Stimulated activated CD8-positive, alpha-beta memory T cell treated with anti-CD3 and anti-CD28 coated beads, Interleukin-15, amount 100 ng/mL, for 48 hours (primary cell): ENCODE data around the gene SGO2.
A peak's percentile ranks its signal among the peaks of the same experiment; 100 is the strongest.

Source experiments
- DNase-seq, 2 donors: peaks; one replicate each; pipeline ENCODE4 v3.0.0-alpha.2; 2020; ENCODE audit warnings: low read depth in 2 of 2

Gene SGO2, protein sequence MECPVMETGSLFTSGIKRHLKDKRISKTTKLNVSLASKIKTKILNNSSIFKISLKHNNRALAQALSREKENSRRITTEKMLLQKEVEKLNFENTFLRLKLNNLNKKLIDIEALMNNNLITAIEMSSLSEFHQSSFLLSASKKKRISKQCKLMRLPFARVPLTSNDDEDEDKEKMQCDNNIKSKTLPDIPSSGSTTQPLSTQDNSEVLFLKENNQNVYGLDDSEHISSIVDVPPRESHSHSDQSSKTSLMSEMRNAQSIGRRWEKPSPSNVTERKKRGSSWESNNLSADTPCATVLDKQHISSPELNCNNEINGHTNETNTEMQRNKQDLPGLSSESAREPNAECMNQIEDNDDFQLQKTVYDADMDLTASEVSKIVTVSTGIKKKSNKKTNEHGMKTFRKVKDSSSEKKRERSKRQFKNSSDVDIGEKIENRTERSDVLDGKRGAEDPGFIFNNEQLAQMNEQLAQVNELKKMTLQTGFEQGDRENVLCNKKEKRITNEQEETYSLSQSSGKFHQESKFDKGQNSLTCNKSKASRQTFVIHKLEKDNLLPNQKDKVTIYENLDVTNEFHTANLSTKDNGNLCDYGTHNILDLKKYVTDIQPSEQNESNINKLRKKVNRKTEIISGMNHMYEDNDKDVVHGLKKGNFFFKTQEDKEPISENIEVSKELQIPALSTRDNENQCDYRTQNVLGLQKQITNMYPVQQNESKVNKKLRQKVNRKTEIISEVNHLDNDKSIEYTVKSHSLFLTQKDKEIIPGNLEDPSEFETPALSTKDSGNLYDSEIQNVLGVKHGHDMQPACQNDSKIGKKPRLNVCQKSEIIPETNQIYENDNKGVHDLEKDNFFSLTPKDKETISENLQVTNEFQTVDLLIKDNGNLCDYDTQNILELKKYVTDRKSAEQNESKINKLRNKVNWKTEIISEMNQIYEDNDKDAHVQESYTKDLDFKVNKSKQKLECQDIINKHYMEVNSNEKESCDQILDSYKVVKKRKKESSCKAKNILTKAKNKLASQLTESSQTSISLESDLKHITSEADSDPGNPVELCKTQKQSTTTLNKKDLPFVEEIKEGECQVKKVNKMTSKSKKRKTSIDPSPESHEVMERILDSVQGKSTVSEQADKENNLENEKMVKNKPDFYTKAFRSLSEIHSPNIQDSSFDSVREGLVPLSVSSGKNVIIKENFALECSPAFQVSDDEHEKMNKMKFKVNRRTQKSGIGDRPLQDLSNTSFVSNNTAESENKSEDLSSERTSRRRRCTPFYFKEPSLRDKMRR

DNA sequence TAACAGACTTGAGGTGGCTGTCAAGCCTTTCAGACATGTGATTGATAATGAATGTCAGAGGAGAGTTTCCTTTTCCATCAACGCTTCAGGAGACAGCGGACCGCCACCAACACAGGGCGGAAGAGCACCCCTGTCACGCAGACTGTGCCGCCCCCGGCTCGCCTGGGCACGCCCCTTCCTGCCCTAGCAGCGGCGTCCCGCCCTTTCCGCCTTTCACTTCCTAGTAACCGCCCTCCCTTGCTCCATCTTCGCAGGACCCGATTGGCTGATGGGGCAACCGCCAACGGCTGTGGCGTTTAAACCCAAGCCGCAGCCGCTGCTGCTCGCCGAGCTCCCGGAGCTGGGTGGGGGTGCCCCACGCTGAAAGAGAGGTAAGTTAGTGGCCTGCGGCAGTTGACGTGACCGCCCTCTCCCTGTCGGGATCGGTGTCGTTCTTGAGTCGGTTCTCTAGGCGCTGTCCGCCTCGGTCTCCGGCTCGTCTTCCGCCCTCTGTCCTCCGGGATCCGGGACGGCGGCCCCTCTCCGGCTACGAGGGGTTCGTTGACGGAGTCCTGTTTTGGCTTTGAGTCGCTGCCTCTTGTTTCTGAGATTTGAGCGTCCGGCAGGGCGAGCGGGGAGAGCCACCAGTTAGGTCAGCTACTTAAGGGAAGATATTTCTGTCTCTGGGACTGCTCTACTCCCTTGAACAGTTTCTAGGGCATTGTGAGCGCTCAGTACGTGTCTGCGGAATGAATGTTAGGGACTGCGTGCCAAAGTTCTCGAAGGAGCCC, at the start of gene SGO2:
TSS of gene SGO2 (plus strand) at position 326 of the 770 bp plus-strand sequence. CDS start 6,769 bp downstream, outside the sequence.
- peak; percentile 96 for DNase-seq

DNA sequence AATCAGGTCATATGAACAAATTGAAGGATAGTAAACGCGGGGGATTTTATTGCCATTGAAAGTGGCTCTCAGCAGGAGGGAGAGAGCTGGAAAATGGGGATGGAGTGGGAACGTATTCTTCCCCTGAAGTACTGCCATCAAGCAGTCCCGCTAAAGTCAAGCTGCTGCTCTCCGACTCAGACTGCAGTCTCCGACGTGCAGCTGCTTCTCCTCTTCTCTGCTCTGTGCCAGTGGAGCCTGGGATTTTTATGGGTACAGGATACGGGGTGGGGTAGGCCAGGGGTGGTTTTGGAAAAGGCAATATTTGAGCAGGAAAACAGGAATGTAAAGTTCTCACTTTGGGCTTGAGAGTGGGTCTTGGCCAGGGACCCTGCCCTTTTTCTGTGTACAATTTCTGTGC, 49.2 kb upstream of the SGO2 start:
- no peak for DNase-seq

DNA sequence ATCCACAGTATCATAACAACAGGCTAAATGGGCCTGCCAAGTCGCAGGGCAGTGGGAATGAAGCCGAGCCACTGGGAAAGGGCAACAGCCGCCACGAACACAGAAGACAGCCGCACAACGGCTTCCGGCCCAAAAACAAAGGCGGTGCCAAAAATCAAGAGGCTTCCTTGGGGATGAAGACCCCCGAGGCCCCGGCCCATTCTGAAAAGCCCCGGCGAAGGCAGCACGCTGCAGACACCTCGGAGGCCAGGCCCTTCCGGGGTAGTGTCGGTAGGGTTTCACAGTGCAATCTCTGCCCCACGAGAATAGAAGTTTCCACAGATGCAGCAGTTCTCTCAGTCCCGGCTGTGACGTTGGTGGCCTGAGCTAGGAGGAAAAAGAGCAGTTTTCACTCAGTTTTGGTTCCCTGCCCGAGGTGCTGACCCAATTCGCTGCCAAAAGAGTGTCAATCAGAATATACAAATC, 48.3 kb upstream of the SGO2 start:
- DNase-seq, result no peak

DNA sequence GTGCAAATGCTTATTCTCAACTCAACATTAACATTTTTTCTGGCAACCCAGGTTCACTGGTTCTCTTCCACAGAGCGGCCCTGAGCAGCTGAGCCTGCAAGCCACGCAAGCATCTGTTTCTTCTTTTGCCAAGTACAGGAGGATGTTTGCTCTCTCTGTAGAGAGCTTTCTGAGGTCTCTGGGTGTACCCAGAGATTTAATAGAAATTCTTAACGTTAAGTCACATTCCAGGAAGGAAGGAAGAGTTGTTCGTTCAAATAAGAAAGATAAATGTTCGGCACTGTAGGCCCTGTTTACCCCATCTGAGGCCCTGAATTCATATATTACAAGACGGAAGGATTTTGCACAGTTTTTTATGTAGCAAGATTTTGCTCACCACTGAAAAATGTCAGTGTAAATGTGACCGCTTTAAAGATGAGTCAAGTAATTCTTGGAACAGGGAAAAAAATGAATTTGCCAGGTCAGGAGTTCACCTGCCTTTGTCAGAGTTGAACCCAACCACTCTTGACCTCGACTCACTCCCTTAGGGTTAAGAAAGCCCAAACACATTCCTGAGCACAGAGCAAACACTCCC, 46.2 kb upstream of the SGO2 start:
- no peak for DNase-seq

DNA sequence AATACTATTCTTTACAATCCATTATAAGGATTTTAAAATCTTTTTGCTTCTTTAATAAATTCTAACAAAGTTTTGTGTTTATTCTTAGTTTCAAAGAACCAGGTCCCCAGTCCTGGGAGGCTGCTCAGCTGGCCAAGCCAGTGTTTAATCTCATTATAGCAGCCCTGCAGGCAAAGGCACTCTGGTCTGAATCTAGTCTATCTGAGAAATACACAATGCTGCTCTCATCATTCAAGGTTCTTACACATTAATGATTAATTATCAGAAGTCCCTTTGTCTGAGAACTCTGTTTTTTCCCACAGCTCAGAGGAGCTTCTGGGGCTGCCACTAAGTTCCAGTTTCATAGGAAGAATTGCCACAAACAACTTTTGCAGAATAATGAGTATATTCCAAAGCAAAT, 43.8 kb upstream of the SGO2 start:
- DNase-seq, result no peak

DNA sequence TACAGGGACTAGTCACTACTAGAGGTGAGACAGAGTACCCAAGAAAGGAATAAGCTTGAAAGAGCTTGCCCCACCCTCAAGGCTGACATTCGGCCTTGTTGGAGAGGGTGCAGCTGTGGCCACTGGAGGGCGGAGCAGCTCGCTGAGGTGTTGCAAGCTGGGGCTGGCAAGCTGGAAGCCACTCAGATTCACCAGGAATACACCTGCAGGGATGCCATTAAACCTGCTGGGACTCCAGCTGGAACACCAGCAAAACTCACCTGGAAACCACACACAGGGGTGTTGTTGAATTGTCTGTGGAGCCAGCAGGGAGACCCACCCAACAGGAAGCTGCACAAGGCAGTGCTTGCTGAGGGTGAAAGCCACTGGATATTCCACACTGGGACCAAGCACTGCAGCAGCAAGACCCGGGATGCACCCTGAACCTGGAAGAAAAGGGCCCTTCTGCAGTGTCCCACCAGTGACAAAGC, 42.2 kb upstream of the SGO2 start:
- DNase-seq, result no peak

DNA sequence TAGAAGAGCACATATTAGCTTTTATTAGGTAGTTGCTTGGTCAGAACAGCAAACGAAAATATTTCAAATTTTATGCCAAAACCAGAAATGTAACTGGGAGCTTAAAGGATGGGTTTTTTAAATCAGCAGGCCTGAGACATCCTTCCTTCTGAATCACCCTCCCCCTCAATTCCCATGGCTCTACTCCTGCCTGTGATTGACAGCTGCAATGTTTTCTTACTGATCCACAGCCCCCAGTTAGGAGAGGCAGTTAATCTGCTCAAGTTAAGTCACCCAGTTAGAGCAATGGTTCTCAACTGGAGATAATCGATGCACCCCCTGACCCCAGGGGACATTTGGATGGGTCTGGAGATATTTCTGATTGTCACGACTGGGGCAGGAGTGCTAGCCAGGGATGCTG, 41.1 kb upstream of the SGO2 start:
- DNase-seq, result no peak

DNA sequence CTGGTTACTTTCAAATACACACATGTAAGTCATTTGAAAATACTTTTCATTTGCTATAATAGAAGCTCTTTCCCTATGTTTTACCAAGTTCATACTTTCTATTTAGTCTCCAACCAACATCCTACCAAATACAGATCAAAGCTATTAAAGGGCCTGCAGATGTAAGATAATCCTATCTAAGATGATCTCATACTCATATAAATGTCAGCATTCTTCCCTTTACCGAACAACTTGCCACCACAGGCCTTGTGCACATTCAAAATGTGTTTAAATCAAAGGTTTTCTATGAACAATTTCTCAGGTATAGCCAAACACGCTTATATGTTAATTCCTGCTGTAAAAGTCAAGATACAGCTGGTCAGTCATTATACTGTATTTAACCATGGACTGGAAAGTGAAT, 39.5 kb upstream of the SGO2 start:
- DNase-seq, result no peak

DNA sequence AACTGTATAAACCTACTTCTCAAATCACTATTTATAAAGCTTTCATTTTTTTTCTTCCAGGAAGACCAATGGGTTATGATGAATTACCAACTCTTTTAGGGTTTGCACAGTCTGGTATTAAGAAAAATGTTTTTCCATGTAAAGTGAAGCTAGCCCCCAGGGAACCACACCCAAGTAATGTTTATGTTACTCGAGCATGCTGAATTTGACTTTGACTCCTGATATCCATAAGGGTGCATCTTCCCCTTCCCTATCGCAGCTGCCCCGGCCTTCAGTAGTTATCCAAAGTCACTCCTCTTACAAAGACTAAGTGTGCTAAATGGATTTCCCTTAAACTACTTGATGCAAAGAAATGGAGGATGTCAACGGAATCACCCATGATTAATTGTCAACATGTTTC, 37.8 kb upstream of the SGO2 start:
- DNase-seq, result no peak

DNA sequence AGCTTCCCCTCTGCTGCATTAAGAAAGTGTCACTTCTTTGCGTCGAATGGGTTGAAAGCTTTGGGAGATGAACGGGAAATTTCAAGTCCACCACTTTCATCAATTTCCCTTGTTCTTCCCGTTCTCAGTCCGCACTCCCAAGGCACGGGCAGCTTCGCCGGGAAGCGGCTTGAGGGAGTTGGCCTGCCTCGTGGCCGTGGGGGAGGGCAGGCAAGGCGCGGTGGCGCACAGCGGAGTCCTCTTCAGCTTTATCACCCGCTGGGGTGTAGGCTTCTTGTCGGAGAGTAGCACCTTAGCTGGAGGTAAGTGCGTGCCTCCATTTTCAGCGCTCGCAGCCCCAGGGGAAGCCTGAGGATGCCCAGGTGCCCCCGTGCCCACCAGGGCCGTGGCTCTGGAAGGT, 36.0 kb upstream of the SGO2 start:
- DNase-seq, result no peak

DNA sequence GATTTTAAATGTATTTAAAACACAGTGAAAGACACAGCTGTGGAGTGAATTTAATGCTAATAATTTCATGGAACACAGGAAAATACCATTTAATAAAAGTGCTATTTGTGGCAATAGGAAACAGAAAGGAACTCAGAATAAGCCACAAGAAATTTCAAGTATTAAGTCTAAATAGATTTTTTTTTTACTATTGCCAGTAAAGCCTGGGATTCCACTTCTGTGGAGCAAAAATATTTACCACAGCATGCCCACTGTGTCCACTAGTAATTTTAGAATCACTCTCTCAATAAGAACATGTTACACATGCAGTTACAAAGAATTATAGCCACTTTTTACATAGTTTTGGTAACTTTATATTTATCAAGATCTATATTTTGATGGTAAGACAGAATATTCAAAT, 33.4 kb upstream of the SGO2 start:
- no peak for DNase-seq

DNA sequence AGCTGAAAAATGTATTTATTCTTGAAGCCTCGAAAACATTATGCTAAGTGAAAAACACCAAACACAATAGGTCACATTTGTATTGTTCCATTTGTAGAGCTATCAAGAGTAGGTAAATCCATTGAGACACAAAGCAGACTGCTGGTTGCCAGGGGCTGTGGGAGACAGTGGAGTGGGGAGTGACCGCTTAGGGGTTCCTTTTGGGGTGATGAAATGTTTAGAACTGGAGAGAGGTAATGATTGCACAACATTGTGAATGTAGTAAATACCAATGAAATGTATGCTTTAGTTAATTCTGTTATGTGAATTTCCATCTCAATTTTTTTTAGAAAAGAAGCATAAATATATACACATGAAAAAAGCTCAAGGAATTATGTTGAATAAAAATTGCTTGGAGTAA, 32.0 kb upstream of the SGO2 start:
- DNase-seq, result no peak

DNA sequence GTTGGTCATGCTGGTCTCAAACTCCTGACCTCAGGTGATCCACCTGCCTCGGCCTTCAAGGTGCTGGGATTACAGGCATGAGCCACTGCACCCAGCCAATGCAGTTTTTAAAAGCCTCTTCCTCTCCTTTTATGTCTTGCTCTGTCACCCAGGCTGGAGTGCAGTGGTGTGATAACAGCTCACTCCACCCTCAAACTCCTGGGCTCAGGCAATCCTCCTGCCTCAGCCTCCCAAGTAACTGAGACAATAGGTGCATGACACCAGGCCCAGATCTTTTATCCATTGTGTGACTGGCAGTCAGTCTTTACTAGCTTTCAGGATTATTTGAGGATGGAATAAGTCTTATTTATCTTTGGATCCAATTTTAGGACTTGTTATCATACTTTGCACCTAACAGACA, 29.3 kb upstream of the SGO2 start:
- no peak for DNase-seq

DNA sequence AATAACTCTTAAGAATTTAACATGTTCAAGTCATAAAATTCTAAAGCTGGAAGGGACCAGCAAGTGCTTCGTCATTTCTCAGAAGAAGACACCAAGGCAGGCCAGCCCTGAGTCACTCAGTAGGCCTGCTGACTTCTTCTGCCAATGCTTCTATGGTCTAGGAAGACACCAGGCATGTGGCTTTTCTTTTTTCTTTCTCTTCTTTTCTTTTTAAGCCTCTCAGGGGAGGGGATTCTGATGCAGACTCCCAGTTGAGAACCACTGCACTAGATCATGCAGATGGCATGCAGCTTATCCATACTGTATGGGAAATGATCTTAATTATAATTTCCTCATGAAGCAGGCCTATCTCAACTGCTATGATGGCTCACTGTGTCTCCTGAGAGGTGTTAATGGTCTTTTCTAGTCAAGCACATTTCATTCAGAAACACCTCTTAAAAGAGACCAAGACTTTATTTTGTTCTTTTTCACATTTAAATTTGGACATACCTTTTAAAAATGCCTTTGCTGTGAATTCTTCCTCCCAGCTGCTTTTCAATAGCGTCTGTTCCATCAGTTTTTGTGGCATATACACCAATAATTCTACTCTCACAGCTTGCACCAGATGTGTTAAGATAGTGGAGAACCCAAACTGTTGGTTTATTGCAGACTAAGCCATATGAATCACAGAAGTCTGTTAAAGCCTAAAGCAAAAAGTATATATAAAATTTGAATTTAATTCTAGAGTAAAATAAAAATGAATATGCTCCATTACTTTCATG, 27.4 kb upstream of the SGO2 start:
- no peak for DNase-seq

DNA sequence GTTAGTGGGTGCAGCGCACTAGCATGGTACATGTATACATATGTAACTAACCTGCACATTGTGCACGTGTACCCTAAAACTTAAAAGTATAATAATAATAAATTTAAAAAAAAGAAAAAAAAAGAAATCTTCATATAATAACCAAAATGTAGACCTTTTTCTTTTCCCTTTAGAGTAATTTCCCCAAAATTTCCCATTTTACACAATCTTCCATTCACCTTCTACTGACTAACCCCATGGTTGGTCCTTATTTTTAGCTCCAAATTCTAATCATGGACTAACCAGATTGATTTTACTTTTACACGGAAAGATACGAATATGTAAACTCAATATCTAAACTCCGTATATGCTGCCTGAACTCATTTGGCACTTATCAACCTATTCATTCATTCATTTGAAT, 23.8 kb upstream of the SGO2 start:
- no peak for DNase-seq

DNA sequence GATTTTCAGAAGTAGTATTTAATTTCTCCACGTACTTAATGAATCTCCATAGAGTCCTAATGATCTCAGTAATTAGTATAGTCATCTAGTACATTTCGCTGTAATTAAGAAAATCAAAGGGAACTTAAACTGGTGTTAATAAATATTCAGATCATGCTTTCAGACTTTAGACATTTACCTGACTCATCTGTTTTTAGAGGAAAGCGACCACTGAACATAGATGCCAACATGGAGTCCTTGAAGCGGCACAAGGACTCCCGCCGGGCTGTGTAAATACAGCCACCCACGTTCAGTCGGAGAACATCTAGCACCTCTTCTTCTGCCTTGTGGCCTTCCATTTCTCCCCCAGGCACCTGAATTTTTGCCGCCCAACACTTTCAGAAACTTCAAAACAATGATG, 19.3 kb upstream of the SGO2 start:
- no peak for DNase-seq

DNA sequence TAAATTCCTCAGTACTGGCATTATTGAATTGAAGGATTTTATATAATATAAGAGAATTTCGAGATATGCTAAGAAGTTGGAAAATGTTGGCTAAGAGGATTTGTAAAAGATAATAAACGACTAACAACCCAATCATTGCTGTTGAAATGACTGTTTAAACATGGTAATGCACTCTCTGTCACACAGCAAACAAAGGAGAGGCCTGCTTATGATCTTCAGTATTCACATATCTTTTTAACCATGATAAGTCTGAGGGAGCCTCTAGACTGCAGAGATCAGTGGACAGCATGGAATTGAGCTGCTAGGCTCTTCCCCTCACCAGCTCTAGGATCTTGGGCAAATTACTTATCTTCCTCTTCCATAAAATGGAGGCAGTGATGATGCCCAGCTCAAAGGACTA, 18.8 kb upstream of the SGO2 start:
- DNase-seq, result no peak

DNA sequence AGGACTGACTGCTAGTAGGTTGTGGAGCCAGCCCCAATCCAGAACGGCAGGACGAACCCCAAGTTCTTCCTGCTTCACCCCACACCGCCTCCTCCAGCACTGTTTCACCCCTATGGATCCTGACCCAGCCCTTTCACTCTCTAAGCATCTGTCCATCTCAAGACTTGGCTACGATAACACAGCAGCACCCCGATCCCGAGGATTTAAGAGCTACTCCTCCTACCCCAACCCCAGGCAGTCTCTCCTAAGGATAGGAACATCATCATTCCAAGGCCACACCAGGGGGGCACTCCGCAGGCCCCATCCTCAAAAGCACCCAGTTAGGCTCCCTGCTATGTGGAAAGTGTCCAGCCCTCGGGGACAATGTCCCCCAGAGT, 16.8 kb upstream of the SGO2 start:
- no peak for DNase-seq

DNA sequence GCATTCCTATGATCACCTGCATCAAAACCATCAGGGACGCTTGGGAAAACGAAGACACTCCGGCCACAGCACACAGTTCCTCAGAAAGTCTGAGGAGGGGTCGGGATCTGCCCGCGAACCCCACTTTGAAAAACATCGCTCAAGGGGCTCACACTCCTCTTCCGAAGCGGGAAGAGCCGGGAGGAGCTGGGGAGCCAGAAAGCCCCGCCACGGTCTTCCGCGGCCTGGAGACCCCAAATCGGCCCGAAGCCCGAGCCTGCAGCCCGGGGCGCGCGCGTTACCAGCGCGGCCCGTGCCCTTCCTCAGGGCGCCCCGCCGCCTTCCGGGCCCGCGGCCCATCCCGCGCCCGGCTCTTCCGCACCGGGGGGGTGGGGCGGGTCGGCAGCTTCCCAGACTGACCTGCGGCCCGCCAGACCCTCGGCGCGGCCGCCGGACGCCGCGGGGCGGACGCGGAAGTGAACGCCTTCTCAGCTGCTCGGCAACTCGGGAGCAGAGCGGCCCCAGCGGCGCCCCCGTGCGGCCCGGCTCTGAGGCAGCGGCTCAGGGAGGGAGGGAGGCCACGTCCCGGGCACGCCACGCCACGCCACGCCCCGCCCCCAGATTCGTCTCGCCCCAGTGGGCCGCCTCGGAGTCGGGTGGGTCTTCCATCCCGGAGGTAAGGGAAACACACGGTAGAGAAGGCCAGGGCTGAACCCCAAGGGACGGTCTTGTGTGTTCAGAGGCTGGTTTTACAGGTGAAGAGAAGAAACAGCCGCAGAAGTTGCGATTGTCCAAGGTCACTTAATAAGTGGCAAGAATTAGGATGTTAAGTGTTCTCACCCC, 16.2 kb upstream of the SGO2 start, which contains the start of gene KCTD18:
TSS of gene KCTD18 (minus strand) at position 457 of the 822 bp plus-strand sequence. CDS start 3,052 bp downstream, outside the sequence.
- peak; percentile 87 to 89 for DNase-seq
